Activated CD8-positive, alpha-beta T cell treated with anti-CD3 and anti-CD28 coated beads for 36 hours (primary cell): ENCODE measurements around the gene CCSAP. TPM values are rescaled to one million over a fixed set of nuclear protein-coding genes. Genes with fewer than 3 reads are reported as not detected.

Experiments used
- ATAC-seq: fragments of 200-7000 bp; cut with Tn5 transposase; one replicate; pipeline ENCODE4 v1.10.0; 2021; ENCODE audit warnings: mild to moderate bottlenecking, moderate library complexity
- CTCF ChIA-PET: fragments of 350-600 bp; sonication (Branson Sonifier 250); formaldehyde crosslinking; loops from one replicate; lab custom pipeline; 2021; ENCODE audit warnings: antibody characterized with exemption; lab: Charles Lee
- POLR2A ChIA-PET: fragments of 350-600 bp; sonication (Branson Sonifier 250); formaldehyde crosslinking; loops from one replicate; lab custom pipeline; 2021; ENCODE audit warnings: antibody characterized with exemption; lab: Charles Lee
- DNase-seq: peaks from one replicate; pipeline ENCODE4 v3.0.0-alpha.2; 2020
- H3K27ac Mint-ChIP-seq: one replicate; pipeline ENCODE4 v1.8.0; 2021; ENCODE audit warnings: mild to moderate bottlenecking, mixed read lengths
- H3K27me3 Mint-ChIP-seq: one replicate; pipeline ENCODE4 v1.8.0; 2021; ENCODE audit warnings: mixed read lengths
- H3K36me3 Mint-ChIP-seq: one replicate; pipeline ENCODE4 v1.8.0; 2021; ENCODE audit warnings: low read depth, mixed read lengths
- H3K4me1 Mint-ChIP-seq: one replicate; pipeline ENCODE4 v1.8.0; 2021; ENCODE audit warnings: low read depth, mixed read lengths
- H3K4me3 Mint-ChIP-seq: one replicate; pipeline ENCODE4 v1.8.0; 2021; ENCODE audit warnings: mild to moderate bottlenecking, moderate library complexity, mixed read lengths
- H3K9me3 Mint-ChIP-seq: one replicate; pipeline ENCODE4 v1.8.0; 2021; ENCODE audit warnings: mixed read lengths
- intact Hi-C: fragments of 100-400 bp; cut with micrococcal nuclease; formaldehyde crosslinking; loops from one replicate; pipeline ENCODE4 v1.10.0; 2022
- total RNA-seq, 2 experiments: library from RNA; stranded (reverse); gene quantifications; one replicate each; pipeline ENCODE4 v1.2.3, GENCODE V29; 2021
- TF ChIP-seq, protein P1 (sequence below): fragments of 200-600 bp; IDR thresholded peaks from one replicate; pipeline ENCODE4 v1.8.0; 2022; ENCODE audit warnings: antibody characterized with exemption, mild to moderate bottlenecking

The CCSAP gene
- total RNA-seq, 2 experiments from 2014 or later = 9.9 to 10.8 TPM

DNA sequence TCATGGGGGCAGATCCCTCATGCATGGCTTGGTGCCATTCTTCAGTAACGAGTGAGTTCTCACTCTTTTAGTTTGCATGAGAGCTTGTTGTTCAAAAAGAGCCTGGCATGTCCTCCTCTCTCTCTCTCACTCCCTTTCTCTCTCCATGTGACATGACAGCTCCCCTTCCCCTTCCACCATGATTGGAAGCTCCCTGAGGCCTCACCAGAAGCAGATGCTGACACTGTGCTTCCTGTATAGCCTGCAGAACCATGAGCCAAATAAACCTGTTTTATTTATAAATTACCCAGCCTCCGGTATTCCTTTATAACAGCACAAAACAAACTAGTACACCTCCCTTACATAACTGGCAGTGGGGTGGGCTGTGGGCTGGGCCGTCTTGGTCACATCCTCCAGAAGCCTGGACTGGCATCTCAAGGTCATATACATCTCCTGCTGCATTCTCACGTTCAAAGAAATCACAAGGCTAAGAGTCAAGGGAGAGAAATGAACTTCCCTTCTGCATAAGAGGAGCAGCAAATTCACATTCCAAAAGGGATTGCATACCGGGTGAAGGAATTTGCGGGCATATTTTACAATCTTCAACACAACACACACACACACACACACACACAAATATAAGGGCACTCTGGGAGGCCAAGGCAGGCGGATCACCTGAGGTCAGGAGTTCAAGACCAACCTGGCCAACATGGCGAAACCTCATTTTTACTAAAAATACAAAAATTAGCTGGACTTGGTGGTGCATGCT lies 2.3 kb upstream of the CCSAP start:
- CTCF ChIA-PET = interaction anchor here (1.1 kb wide), 1 partner anchor 87 kb away, joined by 3 read pairs; no protein-coding TSS in a partner anchor
- TF ChIP-seq, protein P1, sequence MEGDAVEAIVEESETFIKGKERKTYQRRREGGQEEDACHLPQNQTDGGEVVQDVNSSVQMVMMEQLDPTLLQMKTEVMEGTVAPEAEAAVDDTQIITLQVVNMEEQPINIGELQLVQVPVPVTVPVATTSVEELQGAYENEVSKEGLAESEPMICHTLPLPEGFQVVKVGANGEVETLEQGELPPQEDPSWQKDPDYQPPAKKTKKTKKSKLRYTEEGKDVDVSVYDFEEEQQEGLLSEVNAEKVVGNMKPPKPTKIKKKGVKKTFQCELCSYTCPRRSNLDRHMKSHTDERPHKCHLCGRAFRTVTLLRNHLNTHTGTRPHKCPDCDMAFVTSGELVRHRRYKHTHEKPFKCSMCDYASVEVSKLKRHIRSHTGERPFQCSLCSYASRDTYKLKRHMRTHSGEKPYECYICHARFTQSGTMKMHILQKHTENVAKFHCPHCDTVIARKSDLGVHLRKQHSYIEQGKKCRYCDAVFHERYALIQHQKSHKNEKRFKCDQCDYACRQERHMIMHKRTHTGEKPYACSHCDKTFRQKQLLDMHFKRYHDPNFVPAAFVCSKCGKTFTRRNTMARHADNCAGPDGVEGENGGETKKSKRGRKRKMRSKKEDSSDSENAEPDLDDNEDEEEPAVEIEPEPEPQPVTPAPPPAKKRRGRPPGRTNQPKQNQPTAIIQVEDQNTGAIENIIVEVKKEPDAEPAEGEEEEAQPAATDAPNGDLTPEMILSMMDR = no peak
- Mint-ChIP-seq H3K36me3 (peaks cover 6% of the 10 kb centered on the region), H3K4me1 (peaks cover 13% of the 10 kb centered on the region), H3K27ac (no peak overlapping the region), H3K27me3 (peaks cover 15% of the 10 kb centered on the region), H3K9me3 (peaks cover 2% of the 10 kb centered on the region), H3K4me3 (no peak overlapping the region)
- DNase-seq (no peak), ATAC-seq (no peak)
- POLR2A ChIA-PET = no interaction called here
- intact Hi-C loops = loop anchor here (10.0 kb wide), 2 partner anchors 60 to 70 kb away; partner anchors contain the start of gene RAB4A

DNA sequence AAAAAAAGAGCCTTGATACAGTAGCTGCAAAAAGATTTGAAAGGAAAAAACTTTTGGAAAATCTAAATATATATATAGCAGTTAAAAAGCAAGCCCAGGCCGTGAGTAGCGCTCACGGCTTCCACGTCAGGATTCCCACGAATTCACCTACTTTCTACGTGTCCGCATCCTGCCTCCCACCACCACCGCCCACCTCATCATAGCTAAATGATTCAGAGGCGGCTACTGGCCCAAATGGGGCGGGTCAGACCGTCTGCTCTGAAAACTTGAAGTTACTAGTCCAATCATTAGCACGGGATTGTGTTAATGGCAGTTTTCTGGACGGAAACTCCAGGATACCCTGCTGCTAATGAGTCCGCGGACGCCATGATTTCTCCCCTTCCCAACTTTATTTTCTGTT lies 1.3 kb upstream of the CCSAP start:
- H3K36me3 Mint-ChIP-seq = peaks cover 13% of the 10 kb centered on the region
- H3K27ac Mint-ChIP-seq = no peak overlapping the region
- H3K9me3 Mint-ChIP-seq = peaks cover 2% of the 10 kb centered on the region
- ChIA-PET POLR2A (interaction anchor here (1.6 to 2.0 kb wide), 2 partner anchors 9 to 107 kb away, joined by 4 to 7 read pairs; no protein-coding TSS in a partner anchor), CTCF (interaction anchor here (1.4 kb wide), 1 partner anchor 87 kb away, joined by 3 read pairs; no protein-coding TSS in a partner anchor)
- TF ChIP-seq, protein P1 = no peak
- peaks cover 22% of the 10 kb centered on the region for H3K4me1 Mint-ChIP-seq
- ATAC-seq = no peak
- peaks cover 14% of the 10 kb centered on the region for H3K27me3 Mint-ChIP-seq
- no peak overlapping the region for H3K4me3 Mint-ChIP-seq
- intact Hi-C loops = loop anchor here (10.0 kb wide), 2 partner anchors 61 to 69 kb away; partner anchors contain the start of gene RAB4A
- DNase-seq = peak; percentile 22

DNA sequence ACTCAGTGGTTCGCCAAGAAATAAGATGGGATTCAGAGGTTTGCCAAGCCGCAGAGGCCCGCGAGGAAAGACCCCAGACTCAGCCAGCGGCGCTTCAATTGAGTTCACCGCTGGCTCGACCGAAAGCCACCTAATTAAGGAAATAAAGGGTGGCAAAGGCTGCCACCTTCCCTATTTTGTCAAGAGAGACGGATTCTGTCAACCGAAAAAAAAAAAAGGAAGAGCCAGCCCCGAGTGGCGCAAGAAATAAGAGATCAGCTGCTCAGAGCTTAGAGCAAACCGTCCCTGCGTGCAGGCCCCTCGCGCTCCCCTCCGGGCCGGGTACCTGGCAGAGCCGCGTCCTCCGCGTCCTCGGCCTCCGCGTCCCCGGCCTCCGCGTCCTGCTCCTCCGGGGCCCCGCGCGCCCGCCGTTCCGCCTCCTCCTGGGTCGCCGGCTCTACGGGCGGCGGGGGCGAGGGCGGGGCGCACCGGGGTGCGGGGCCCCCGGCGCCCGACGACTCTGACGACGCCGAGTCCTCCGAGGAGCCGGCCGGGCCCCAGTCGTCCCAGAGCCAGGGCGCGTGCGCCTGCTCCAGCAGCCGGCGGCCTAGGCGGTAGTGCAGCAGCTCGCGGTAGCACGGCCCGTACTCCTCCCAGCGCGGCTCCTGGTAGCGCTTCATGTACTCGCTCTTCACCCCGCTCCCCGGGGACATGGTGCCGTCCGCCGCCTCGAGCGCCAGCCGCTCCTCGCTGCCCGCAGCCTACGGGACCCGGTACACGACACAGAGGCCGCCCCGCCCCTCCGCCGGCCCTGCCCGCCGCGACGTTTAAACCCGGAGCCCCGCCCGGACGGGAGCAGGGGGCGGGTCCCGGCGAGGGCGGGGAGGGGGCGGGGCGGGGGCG lies 832 bp downstream of the CCSAP start:
- Mint-ChIP-seq H3K27ac (peak overlapping the region; percentile 79), H3K4me1 (peaks cover 35% of the 10 kb centered on the region), H3K9me3 (peaks cover 2% of the 10 kb centered on the region), H3K27me3 (peaks cover 7% of the 10 kb centered on the region), H3K4me3 (peak overlapping the region; percentile 80), H3K36me3 (peaks cover 13% of the 10 kb centered on the region)
- TF ChIP-seq, protein P1 = no peak
- CTCF ChIA-PET = interaction anchor here (0.8 to 1.1 kb wide), 3 partner anchors 13 to 140 kb away, joined by 3 read pairs; no protein-coding TSS in a partner anchor
- DNase-seq (peak; percentile 76), ATAC-seq (peak; percentile 73)
- POLR2A ChIA-PET = interaction anchor here (1.2 to 2.0 kb wide), 3 partner anchors 7 to 166 kb away, joined by 3 to 8 read pairs (median 7); partner anchors contain the start of gene NUP133
- intact Hi-C loops = loop anchor here (10.0 kb wide), 2 partner anchors 63 to 67 kb away; partner anchors contain the start of gene RAB4A

DNA sequence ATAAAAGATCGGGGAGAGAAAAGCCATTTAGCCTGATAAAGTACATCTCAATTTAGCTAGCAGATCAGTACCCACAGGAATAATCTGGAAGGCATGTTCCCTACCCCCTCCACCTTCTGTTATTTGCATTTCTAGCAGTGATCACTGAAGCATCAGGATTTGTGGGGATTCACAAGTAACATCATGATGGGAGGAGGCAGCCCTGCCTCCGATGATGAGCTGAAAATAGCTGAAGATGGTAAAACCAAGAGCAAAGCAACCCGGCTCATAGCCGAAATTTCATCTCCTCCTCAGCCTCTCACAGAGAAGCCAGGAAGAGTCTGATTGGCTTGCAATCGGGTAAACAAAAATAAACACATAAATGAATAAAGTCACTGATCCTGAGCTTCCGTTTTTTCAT lies 2.4 kb downstream of the CCSAP start:
- ChIA-PET POLR2A (interaction anchor here (0.6 kb wide), 1 partner anchor 276 kb away, joined by 3 read pairs; no protein-coding TSS in a partner anchor), CTCF (interaction anchor here (1.0 to 1.2 kb wide), 3 partner anchors 67 to 101 kb away, joined by 3 to 4 read pairs (median 4); no protein-coding TSS in a partner anchor)
- ATAC-seq = no peak
- Mint-ChIP-seq H3K9me3 (peaks cover 2% of the 10 kb centered on the region), H3K36me3 (peaks cover 14% of the 10 kb centered on the region), H3K4me3 (peak overlapping the region; percentile 80), H3K27ac (no peak overlapping the region), H3K27me3 (peaks cover 3% of the 10 kb centered on the region), H3K4me1 (peaks cover 35% of the 10 kb centered on the region)
- intact Hi-C loops = loop anchor here (10.0 kb wide), 2 partner anchors 64 to 66 kb away; partner anchors contain the start of gene RAB4A
- DNase-seq = no peak
- TF ChIP-seq, protein P1 = no peak
